ENCODE results near the gene SV2C.
"Not testable (repeated sequence)": the region's sequence is repeated elsewhere in the genome, so short reads cannot be mapped to it uniquely, and the experiment has no call there.

SV2C gene, protein sequence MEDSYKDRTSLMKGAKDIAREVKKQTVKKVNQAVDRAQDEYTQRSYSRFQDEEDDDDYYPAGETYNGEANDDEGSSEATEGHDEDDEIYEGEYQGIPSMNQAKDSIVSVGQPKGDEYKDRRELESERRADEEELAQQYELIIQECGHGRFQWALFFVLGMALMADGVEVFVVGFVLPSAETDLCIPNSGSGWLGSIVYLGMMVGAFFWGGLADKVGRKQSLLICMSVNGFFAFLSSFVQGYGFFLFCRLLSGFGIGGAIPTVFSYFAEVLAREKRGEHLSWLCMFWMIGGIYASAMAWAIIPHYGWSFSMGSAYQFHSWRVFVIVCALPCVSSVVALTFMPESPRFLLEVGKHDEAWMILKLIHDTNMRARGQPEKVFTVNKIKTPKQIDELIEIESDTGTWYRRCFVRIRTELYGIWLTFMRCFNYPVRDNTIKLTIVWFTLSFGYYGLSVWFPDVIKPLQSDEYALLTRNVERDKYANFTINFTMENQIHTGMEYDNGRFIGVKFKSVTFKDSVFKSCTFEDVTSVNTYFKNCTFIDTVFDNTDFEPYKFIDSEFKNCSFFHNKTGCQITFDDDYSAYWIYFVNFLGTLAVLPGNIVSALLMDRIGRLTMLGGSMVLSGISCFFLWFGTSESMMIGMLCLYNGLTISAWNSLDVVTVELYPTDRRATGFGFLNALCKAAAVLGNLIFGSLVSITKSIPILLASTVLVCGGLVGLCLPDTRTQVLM

DNA sequence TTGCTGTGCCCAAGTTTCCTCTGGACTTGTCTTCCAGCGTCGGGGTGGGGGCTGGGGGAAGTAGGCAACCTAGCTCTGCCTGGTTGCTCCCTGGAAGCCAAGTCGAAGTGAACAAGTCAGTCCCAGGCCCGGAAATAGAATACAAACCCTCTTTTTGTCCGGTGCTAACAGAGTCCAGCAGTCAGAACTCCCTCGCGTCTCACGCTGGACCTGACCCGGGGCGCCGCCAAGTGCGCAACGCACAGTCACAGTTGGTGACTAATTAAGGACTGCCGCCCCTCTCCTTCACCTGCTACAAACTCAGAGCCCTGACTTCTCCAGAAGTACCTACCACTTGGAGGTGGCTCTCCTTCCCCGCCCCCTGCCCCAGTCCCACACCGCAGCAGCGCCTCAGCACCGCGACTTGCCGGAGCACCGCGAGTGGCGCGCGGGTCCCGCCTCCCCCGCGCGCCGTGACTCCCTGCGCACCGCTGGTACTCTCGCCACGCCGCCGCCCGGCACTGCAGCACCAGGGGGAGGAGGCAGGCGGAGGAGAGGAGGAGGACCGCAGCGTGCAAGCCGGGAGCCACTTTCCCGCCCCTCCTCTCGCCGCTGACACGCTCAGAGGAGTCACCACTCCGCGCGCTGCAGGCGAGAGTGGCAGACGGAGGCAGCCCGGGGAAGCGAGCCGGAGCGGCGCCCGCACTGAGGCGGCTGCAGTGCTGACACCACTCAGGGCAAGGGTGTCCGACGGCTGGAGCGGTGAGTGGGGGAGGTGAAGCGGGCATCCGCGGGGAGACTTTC lies at the start of gene SV2C:
TSS of gene SV2C (plus strand) at position 612 of the 783 bp plus-strand sequence. CDS start 48,368 bp downstream, outside the sequence.
- DNase-seq, result no peak

DNA sequence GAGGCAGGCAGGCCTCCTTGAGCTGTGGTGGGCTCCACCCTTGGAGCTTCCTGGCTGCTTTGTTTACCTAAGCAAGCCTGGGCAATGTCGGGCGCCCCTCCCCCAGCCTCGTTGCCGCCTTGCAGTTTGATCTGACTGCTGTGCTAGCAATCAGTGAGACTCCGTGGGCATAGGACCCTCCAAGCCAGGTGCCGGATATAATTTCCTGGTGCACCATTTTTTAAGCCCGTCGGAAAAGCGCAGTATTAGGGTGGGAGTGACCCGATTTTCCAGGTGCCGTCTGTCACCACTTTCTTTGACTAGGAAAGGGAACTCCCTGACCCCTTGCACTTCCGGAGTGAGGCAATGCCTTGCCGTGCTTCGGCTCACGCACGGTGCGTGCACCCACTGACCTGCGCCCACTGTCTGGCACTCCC lies 45.4 kb upstream of the SV2C start:
- not testable (repeated sequence) for DNase-seq

DNA sequence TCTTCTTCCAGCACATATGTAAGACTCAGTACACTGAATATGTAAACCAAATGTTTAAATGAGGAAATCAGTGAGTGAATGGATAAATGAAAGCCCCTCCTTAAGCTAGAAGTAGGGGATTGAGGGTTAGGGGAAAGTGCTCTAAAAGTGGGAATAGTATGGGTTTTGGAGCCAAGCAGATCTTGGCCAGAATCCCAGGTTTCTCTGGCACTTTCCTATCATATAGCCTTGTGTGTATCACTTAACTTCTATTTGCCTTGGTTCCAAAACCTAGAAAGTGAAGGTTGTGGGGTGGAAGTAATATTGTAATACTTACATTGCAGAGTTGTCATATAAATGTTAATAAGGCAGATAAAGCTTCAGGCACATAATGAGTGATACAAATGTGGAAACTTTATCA lies 45.0 kb upstream of the SV2C start:
- no peak for DNase-seq

DNA sequence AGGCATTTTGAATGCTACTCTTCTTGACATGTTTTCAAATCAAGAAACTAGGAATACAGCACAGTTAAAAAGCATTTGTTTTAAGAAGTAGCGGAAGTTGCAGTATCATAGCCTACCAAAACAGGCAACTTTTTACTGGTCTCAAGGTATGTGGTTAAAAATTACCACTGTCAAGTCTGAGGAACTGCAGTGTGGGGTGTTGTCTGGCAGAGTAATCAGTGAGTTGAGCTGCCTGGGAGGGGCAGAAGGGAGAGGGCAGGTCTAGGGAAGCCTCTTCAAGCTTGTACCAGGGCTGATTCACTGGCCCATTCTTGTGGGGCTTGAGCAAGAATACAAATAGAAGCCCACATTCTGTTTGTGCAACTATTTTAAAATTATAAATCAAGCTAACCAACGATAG lies 42.4 kb upstream of the SV2C start:
- DNase-seq, result no peak

DNA sequence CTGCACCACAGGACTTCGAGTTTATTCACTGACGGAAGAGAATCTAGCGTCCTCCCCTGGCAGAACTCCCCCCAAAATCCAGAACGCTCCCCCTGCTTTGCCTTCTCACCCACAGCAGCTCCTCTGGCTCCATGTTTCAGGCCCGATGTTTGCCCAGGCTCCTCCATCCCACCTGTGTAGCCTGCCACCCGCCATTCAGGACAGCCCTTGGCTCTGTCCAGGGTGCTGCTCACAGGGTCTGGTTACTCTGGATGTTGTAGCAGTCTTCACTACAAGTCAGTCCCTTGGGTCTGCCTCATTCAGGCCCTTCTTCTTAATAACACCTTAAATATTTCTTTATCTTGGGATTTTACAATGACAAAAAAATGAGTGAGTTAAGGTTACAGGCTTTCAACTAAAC lies 41.3 kb upstream of the SV2C start:
- no peak for DNase-seq

DNA sequence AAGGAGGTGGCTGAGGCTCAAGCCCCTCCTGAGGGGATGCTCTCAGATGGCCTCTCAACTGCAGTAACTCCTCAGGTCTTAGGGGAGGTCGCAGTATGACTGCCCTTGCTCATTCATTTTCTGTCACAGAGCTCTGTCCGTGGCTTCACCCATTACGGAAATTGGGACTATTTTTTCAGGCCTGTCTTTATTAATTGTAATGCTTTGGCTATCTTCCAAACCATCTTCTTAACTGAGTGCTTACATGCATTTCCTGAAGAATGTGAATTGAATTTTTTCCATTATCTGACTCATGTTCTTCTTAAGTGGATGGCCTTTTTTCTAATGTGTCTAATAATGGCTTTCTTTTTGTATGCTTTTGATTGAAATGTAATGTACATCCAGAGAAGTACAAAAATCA lies 36.4 kb upstream of the SV2C start:
- DNase-seq, result no peak

DNA sequence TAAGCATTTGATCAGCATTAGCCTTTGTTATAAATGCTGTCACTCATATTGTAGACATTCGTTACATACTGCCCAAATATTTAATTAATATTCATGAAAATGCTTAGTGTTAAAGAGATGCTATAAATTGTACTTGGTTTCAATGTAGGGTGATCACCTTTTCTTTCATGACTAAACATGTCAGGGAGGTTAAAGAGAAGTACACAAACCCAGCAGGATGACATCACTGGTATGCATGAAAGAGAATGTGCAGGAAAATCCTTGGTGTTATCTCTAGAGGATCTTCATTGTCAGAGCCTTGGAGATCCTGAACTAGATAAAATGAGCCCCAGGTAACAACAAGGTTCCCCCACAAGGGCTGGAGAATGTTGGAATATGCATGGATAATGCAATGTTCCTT lies 33.0 kb upstream of the SV2C start:
- no peak for DNase-seq

DNA sequence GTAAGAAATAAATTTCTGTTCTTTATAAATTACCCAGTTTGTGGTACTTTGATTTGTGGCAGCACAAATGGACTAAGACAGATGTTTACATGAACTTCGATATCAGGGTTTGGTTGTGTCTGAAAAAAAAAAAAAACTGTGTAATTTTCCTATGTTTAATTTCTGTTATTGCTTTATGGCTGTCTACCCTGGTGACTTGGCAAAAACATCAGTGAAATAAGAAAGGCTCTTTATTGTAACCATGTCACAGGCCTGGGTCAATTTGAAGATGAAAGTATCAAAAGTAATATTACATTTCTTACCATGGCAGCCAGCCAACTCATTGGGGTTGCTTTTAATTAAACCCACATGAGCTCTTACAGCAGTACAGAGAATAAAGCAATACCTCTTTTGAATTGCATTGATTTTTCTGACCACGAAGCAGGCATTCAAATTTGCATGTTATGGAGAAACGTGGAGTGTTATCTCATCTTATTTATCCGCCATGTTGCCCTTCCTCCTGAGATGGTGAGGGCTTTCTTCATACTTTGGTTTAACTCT lies 20.6 kb upstream of the SV2C start:
- DNase-seq, result no peak

DNA sequence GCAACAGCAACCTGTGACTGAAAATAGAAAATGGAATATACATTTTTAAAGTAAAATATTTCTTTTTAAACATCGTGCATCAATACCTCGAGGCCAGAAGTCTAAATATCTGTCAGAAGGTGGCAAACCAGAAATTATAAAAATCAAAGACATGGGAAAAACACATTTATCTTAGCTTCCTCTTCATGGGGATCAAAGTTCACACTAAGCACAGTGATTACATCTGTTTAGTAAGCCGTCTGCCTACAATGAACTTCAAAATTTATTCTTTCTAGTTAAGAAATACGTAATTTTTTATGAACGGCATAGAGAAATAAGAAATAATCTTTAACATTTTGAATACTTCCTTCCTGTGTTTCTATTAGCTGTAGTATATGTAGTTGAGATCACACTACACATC lies 17.9 kb upstream of the SV2C start:
- no peak for DNase-seq

DNA sequence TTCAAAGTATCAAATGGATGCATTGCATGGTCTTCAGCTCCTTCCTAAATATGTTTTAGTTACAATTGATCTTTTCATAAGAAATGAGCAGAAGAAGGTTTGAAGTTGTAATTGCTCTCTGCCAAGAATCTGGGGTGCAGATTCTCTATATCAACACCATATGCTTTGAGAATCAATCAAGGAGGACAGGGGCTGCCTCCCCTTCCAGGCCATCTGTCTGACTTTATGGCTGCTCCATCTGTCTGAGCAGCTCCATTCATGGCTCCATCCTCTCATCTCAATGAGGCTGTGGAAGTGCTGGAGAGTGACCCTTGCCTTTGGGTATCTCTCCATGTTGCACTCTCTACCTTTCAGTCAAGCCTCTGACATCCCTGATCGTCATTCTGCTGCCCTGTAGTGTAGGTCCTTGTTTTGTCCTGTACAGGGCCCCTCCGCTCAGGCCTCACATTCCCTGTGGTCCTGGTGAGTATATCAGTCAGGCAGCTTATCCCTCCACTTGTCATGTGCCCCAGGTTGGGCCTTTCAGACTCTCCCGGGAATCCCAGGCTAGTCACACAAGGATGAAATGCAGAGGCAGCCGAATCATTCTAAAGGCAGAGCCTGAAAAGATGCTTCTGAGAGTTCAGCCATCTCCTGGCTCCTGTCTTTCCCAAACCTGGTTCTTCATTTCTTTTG lies 14.0 kb upstream of the SV2C start:
- no peak for DNase-seq

DNA sequence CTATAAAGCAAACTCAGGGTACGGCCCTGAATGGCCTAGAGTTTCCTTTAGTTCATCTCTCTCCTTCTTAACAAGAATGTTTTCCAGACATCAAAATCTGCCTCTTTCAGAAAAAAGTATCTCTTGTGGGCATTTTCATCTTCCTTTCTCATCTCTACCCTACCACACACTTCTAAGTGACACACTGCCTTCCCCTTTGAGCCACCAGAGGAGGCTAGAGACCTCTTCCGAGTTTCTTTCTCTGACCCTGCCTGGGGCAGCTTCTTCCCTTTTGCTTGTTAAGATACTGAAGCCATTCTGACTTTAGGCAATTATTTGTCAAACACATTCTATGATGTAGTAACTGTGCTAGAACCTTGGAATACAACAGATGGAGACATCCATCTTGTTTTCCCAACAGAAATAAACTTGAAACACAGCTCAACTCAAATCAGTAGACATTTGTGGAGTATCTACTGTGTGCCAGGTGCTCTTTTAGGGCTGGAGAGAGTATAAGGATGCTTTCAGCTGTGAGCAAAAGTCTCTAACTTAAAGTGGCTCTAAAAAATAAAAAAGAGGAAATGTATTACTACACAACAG lies 8.6 kb upstream of the SV2C start:
- no peak for DNase-seq

DNA sequence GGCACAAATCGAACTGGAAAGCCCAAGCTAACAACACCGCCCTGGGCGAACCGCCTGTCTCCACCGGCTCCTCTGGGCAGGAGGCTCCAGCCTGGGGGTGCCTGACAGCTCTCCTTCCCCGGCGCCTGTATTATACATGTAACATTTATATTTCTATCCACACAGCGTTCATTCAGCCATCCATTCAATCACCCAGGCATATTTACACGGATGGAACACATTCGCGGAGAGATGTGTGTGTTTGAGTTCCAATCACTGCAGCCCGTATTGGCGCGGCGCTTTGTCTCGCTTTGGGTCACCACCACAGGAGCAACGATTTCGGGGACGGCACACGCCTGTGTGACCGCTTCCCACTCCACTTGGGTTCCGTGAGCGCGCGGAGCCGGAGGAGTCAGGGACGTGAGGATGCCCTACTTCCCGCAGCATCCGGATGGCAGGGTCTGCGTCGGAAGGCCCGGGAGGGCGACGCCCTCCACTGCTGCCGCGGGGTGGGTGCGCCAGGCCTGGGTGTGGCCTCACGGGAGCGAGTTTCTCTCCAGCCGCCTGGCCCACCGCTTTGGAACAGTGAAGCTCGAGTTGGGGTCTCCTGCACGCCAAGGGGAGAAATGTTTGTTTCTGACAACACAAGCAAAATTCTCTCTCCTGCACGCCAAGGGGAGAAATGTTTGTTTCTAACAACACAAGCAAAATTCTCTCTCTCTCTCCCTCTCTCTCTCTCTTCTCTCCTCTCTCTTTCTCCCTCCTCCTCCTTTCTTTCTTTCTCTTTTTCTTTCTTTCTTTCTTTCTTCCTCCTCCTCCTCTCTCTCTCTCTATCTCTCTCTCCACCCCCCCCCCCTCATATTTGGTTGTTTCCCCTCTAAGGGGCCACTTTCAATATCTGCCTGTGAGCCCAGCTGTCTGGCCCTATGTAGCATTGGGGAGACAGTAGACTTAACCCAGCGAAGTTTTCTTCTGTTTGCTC lies 1.1 kb upstream of the SV2C start:
- DNase-seq, result no peak

DNA sequence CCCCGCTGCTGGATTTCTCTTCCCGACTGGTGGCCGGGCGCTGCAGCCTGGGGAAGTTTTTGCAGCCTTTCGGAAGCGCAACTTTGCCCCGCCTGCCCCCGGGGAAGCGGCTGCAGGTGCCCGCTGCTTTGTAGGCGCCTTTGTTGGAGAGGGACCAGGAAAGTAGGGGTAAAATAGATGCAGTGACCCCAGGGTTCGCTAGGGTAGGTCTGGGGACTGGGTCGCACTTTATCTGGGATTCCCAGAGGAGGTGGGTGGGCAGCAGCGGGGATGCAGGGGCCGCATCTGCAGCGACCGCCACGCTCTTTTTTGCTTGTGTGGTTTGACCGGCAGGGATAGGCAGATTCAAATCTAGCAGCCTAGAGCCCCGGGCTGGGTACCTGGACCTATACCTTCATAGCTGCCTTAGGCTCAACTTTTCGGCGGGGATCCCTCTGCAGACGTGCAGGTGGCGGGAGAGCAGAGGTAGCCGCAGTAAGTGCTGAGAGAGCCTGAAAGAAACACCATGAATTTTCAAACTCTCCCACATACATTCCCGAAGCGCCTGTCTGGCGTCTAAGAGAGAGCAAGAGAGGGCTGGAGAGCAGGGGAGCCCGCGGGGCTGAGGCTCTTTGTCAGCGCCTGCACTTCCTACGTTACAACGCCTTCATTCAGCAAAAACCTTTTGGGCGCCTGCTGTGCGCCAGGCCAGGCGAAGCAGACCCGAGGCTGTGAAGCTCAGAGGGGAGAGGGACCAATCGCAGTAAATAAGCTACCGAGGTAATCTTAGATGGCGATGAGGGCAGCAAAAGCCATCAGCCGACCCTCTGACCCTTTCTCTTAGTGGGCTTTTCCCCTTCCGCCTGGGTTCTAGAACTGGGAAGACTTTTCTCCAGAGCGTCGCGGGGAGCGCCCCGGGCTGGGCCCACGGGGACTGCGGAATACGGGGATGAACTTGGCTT lies 642 bp downstream of the SV2C start:
- DNase-seq, result no peak

DNA sequence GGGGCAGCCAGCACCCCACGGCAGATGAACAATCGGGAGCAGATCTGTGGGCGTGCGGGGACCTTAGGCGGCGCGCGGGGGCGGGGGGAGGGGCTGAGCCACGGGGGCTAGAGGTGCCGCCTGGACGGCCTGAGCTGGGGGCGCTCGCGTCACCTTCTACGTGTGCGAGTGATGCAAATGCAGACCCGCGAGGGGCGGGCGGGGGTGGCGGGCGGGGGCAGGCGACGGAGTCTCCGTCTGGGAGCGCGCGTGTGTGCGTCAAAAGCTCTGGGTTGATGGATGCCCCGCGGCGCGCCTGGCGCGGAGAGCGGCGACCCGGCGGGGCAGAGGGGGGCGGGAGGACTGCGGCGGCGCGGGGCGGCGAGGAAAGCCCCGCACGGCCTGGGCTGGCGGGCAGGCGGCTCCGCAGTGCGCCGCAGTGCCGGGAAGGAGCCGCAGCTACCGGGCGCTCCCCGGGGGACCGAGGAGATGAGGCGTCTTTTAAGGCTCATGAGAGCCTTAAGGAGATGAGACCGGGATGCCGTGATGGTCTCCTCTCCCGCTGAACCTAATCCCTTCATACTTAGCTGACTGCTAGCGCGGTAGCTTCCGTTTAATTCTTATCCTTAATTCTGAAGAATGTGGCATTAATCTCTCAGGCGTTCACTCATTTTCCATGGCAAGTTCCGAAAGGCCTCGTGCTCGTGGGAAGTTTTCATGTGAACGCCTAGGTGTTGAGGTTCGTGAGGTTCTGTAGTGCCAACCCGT lies 1.5 kb downstream of the SV2C start:
- DNase-seq, result no peak

DNA sequence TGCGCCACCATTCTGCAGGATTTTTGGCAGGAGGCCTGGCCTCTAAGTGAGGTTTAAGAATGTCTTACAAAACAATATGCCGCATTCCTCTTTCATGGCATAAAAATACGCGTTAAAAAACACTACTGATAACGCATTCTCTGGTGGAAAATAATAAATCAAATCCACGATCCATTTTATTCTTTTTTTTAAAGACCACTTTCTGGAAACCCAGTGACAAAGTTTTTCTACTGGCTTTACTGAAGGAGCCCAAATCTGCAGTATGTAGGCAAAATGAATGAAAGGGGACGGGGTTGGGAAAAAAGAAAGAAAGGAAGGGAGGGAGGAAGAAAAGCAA lies 2.0 kb downstream of the SV2C start:
- DNase-seq, result no peak

DNA sequence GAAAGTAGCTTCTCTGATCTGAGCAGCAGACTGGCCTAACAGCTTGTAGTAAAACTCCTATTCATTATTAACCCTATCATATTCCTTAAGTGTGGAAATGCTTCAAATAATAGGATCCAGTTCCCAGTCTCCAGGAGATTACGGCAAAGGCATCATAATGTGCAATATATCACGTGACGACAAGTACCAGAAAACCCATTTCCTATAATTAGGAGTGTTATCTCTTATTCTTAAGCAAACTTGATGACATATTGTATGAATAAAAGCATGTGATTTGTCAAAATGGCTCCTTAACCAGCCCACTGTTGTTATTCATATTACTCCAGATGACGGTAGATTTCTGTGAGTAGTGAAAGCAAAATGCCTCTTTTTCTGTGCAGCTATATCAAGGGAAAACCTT lies 2.9 kb downstream of the SV2C start:
- no peak for DNase-seq

DNA sequence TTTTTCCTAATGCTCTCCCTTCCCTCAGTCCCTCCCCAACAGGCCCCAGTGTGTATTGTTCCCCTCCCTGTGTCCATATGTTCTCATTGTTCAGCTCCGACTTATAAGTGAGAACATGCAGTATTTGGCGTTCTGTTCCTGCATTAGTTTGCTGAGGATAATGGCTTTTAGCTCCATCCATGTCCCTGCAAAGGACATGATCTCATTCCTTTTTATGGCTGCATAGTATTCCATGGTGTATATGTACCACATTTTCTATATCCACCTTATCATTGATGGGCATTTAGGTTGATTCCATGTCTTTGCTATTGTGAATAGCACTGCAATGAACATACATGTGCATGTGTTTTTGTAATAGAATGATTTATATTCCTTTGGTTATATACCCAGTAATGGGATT lies 6.0 kb downstream of the SV2C start:
- DNase-seq, result not testable (repeated sequence)

DNA sequence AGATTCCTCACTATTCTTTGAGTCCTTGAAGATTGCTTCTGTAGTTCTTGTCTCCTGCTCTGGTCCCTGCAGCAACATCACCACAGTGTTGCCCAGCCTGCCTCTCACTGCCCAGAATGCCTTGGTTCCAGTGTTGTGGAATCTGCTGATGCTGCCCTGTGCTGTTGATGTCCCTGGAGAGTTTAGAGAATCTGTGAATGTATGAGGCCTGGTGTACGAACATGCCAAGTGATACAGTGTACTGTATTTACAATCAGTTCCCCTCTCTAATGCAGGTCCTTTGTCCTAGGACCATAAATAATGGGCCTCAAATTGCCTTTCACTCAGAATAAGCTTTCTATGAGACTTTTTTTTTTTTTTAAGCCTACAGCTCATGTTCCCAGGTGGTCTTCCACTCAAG lies 8.2 kb downstream of the SV2C start:
- DNase-seq, result no peak

DNA sequence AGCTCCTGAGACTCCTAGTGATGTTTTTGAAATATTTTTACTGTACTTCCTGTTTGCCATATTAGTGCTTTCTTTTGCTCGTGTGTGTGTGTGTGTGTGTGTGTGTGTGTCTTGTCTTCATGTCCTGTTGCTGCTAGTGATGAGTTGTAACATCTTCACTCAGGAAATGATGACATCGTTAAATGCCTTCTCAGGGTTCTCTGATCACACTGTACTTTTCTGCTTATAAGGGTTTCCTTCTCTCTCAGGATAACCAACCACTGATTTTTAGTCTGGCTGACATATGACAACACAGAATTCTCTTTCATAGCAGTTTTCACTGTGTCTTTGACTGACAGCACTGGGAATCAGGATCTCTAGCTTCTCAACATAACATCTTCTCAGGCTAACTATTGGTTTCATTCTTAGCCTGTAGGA lies 16.1 kb downstream of the SV2C start:
- DNase-seq, result no peak
